ENCODE results near the gene SESN3. TPM values are rescaled to one million over a fixed set of nuclear protein-coding genes. Genes with fewer than 3 reads are reported as not detected.
A peak's percentile ranks its signal among the peaks of the same experiment; 100 is the strongest.

Gene SESN3
- total RNA-seq, 2 donors from 2014 or later: 9.9 to 13.3 TPM

GRCh38 chr11:95269036-95269819, 38.2 kb upstream of the SESN3 start:
- no peaks in the 10 kb centered on the region for H3K4me1 ChIP-seq
- H3K4me3 ChIP-seq: no peak overlapping the region
- H3K36me3 ChIP-seq: no peaks in the 10 kb centered on the region
- TF ChIP-seq, protein P1, sequence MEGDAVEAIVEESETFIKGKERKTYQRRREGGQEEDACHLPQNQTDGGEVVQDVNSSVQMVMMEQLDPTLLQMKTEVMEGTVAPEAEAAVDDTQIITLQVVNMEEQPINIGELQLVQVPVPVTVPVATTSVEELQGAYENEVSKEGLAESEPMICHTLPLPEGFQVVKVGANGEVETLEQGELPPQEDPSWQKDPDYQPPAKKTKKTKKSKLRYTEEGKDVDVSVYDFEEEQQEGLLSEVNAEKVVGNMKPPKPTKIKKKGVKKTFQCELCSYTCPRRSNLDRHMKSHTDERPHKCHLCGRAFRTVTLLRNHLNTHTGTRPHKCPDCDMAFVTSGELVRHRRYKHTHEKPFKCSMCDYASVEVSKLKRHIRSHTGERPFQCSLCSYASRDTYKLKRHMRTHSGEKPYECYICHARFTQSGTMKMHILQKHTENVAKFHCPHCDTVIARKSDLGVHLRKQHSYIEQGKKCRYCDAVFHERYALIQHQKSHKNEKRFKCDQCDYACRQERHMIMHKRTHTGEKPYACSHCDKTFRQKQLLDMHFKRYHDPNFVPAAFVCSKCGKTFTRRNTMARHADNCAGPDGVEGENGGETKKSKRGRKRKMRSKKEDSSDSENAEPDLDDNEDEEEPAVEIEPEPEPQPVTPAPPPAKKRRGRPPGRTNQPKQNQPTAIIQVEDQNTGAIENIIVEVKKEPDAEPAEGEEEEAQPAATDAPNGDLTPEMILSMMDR (IDR thresholded peaks at IDR 0.05): no peak
- no peak overlapping the region for H3K27ac ChIP-seq
- no peaks in the 10 kb centered on the region for H3K27me3 ChIP-seq
- no peak for DNase-seq (ENCODE audit: low spot score)
- H3K9me3 ChIP-seq: no peaks in the 10 kb centered on the region

- no peaks in the 10 kb centered on the region for H3K36me3 ChIP-seq
- DNase-seq (ENCODE audit: low spot score): no peak
- TF ChIP-seq, protein P1 (IDR thresholded peaks at IDR 0.05): no peak
- H3K4me1 ChIP-seq: no peaks in the 10 kb centered on the region
- no peak overlapping the region for H3K27ac ChIP-seq
- H3K27me3 ChIP-seq: no peaks in the 10 kb centered on the region
- no peak overlapping the region for H3K4me3 ChIP-seq
- no peaks in the 10 kb centered on the region for H3K9me3 ChIP-seq
Measured at GRCh38 chr11:95268391-95268790, 37.4 kb upstream of the SESN3 start.

GRCh38 chr11:95267601-95268213, 36.7 kb upstream of the SESN3 start:
- no peak overlapping the region for H3K27ac ChIP-seq
- TF ChIP-seq, protein P1 (IDR thresholded peaks at IDR 0.05): no peak
- no peaks in the 10 kb centered on the region for H3K4me1 ChIP-seq
- no peaks in the 10 kb centered on the region for H3K27me3 ChIP-seq
- H3K9me3 ChIP-seq: no peaks in the 10 kb centered on the region
- H3K4me3 ChIP-seq: no peak overlapping the region
- no peaks in the 10 kb centered on the region for H3K36me3 ChIP-seq
- DNase-seq (ENCODE audit: low spot score): no peak

DNA sequence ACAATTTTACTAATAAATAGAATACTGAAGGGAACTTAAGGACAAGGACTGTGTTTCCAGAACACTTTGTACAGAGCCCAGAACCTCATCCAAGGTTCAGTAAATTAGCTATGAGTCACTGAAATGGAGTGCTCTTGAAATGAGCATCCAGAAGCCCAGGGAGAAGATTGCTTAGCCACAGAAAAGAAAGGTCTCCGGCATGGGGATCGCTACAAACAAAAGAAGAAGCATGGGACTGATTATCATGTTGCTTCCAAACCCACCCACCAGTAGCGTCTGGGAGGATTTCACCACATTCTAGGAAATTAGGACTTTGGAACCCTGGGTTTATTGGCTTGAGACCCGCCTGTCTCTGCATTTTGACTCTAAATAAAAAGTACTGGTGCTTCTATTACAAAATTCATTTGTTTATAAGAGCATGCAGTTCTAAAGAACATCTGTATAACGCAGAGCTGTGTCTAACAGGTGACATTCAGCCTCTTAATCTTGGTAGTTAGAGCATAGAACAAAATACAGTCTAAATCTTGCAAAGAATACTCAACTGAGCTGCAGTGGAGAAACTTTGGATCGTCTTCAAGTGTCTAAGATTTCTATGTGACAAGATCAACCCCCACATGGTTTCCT, 35.9 kb upstream of the SESN3 start:
- TF ChIP-seq, protein P1 (IDR thresholded peaks at IDR 0.05): no peak
- H3K9me3 ChIP-seq: no peaks in the 10 kb centered on the region
- H3K36me3 ChIP-seq: no peaks in the 10 kb centered on the region
- H3K27me3 ChIP-seq: no peaks in the 10 kb centered on the region
- H3K4me3 ChIP-seq: no peak overlapping the region
- peak overlapping the region in 1 of 2 donors; percentile 3 for H3K27ac ChIP-seq
- H3K4me1 ChIP-seq: no peaks in the 10 kb centered on the region
- no peak for DNase-seq (ENCODE audit: low spot score)

DNA sequence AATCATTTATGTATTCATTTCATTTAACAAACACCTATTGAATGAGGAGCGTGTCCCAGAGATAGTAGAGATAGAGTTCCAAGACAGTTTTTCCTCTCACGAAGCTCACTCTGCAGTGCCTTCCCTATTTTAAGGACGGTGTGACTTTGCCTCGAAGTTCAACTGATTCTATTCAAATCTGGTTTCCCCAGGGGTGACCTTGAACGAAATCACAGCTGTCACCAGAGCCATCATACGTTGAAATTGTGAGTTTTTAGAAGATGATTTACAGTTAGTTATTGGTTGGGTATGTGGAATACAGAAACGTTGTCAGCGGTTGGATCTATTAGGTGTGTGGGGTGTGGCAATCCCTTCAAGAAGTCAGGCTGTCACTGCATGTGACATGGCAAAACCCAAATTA, 33.9 kb upstream of the SESN3 start:
- Histone ChIP-seq H3K4me3 (no peak overlapping the region), H3K27ac (no peak overlapping the region), H3K36me3 (no peaks in the 10 kb centered on the region), H3K9me3 (no peaks in the 10 kb centered on the region), H3K27me3 (no peaks in the 10 kb centered on the region), H3K4me1 (no peaks in the 10 kb centered on the region)
- TF ChIP-seq, protein P1 (IDR thresholded peaks at IDR 0.05): no peak
- no peak for DNase-seq (ENCODE audit: low spot score)
